T-helper 2 cell treated with Interferon-gamma antibody and Interleukin-4, amounts not matched to agents 100 ng/mL and 5 ng/mL, for 36 hours (primary cell): Measurements from ENCODE around the gene AGAP4. TPM values are rescaled to one million over a fixed set of nuclear protein-coding genes. Genes with fewer than 3 reads are reported as not detected.
"Not testable (repeated sequence)": the region's sequence is repeated elsewhere in the genome, so short reads cannot be mapped to it uniquely, and the experiment has no call there.

Experiments used
- intact Hi-C: fragments of 100-400 bp; cut with micrococcal nuclease; formaldehyde crosslinking; loops from one replicate; pipeline ENCODE4 v1.15.1; 2023
- total RNA-seq: library from RNA; stranded (reverse); gene quantifications from 2 replicates; pipeline ENCODE4 v1.2.3, GENCODE V29; 2022

AGAP4 gene
- total RNA-seq, 1 donor from 2014 or later: 19.8 TPM

- intact Hi-C loops: not testable (repeated sequence)
These were observed 56.4 kb downstream of the AGAP4 start for GRCh38 chr10:45790694-45791426.

GRCh38 chr10:45789991-45790390, 57.3 kb downstream of the AGAP4 start:
- intact Hi-C loops: not testable (repeated sequence)

- intact Hi-C loops: not testable (repeated sequence)
These were observed 60.0 kb downstream of the AGAP4 start for GRCh38 chr10:45787212-45787741.

GRCh38 chr10:45786217-45786616, 61.1 kb downstream of the AGAP4 start:
- intact Hi-C loops: not testable (repeated sequence)

Other genes with a start within 250 kb of the AGAP4 start
- 19.7 and 21.0 TPM in 2 replicates for gene ZFAND4, start 174.7 kb downstream of the AGAP4 start, total RNA-seq
- 39.9 and 45.2 TPM in 2 replicates for gene WASHC2C, start 120.2 kb downstream of the AGAP4 start, total RNA-seq
- 66.1 and 68.3 TPM in 2 replicates for gene TIMM23, start 125.0 kb upstream of the AGAP4 start, total RNA-seq
- gene NCOA4, start 183.1 kb upstream of the AGAP4 start, total RNA-seq: 130 and 132 TPM in 2 replicates
- not detected in 2 replicates for gene MSMB, start 198.8 kb upstream of the AGAP4 start, total RNA-seq